ENCODE data around the gene HACL1.

- TF ChIP-seq, protein P1, sequence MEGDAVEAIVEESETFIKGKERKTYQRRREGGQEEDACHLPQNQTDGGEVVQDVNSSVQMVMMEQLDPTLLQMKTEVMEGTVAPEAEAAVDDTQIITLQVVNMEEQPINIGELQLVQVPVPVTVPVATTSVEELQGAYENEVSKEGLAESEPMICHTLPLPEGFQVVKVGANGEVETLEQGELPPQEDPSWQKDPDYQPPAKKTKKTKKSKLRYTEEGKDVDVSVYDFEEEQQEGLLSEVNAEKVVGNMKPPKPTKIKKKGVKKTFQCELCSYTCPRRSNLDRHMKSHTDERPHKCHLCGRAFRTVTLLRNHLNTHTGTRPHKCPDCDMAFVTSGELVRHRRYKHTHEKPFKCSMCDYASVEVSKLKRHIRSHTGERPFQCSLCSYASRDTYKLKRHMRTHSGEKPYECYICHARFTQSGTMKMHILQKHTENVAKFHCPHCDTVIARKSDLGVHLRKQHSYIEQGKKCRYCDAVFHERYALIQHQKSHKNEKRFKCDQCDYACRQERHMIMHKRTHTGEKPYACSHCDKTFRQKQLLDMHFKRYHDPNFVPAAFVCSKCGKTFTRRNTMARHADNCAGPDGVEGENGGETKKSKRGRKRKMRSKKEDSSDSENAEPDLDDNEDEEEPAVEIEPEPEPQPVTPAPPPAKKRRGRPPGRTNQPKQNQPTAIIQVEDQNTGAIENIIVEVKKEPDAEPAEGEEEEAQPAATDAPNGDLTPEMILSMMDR (IDR thresholded peaks at IDR 0.05) = no peak
- no peak for TF ChIP-seq EZH2phosphoT487 (IDR thresholded peaks at IDR 0.05)
- no peak for TF ChIP-seq EZH2 (IDR thresholded peaks at IDR 0.05)
Measured at GRCh38 chr3:15538345-15538744, 63.0 kb downstream of the HACL1 start.
